HL-60 (cell line): ENCODE results near the gene MRGPRG.

Experiments
- DNase-seq, 2 experiments: peaks; one replicate each; pipeline ENCODE4 v3.0.0-alpha.2; 2010 to 2020; ENCODE audit warnings: low read depth in 1 of 2, low spot score in 1 of 2
- H3K27ac ChIP-seq: fragments of 250-450 bp; sonication (Bioruptor Pico); replicated peaks from 2 replicates; pipeline ENCODE4 v1.5.1; 2020; ENCODE audit warnings: mild to moderate bottlenecking, moderate library complexity
- H3K27me3 ChIP-seq: fragments of 250-450 bp; sonication (Bioruptor Pico); 2 replicates; pipeline ENCODE4 v1.5.1; 2021; ENCODE audit warnings: mild to moderate bottlenecking, moderate library complexity; ENCODE audit not compliant: insufficient read depth, poor library complexity, severe bottlenecking
- H3K4me3 ChIP-seq: replicated peaks from 2 replicates; pipeline ENCODE4 v1.5.1; 2011; ENCODE audit warnings: mild to moderate bottlenecking, control low read depth, low read length; ENCODE audit not compliant: insufficient read depth
- CTCF ChIP-seq: IDR thresholded peaks from one replicate; pipeline ENCODE4 v1.5.1; 2011; ENCODE audit warnings: low read length, control low read depth, inconsistent platforms; ENCODE audit not compliant: insufficient read depth
- GABPA ChIP-seq: IDR thresholded peaks from 2 replicates; pipeline ENCODE4 v1.6.1; 2012; ENCODE audit warnings: low read depth
- POLR2AphosphoS5 ChIP-seq: IDR thresholded peaks from 2 replicates; pipeline ENCODE4 v1.6.1; 2012; ENCODE audit warnings: low read depth
- REST ChIP-seq: IDR thresholded peaks from 2 replicates; pipeline ENCODE4 v1.6.1; 2012; ENCODE audit warnings: low read depth; ENCODE audit not compliant: insufficient replicate concordance
- SPI1 ChIP-seq: IDR thresholded peaks from 2 replicates; pipeline ENCODE4 v1.6.1; 2012; ENCODE audit warnings: low read depth, mild to moderate bottlenecking, borderline replicate concordance

Gene MRGPRG

DNA sequence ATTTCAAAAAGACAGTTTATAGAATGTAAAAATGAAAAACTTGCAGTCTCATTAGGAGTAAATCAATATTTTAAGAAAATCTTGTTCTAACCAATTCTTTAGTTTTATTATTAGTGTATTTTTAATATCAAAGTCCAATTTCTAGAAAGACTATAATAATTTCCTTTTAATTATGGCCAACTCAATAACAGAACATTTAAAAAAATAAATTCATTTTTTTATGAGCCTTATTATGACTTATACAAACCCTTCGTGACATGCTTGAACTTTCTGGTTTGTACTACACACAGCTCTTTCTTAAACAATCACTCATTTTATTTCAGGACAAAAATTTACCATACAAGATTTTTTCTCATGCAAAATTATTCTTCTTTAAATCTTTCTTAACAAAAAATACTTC lies 25.3 kb upstream of the MRGPRG start:
- no peak overlapping the region for H3K4me3 ChIP-seq
- TF ChIP-seq REST, result no peak
- TF ChIP-seq POLR2AphosphoS5, result no peak
- no peak for TF ChIP-seq CTCF
- TF ChIP-seq GABPA, result no peak
- TF ChIP-seq SPI1, result no peak
- no peak for DNase-seq
- no peaks in the 10 kb centered on the region for H3K27me3 ChIP-seq
- H3K27ac ChIP-seq, result no peak overlapping the region

DNA sequence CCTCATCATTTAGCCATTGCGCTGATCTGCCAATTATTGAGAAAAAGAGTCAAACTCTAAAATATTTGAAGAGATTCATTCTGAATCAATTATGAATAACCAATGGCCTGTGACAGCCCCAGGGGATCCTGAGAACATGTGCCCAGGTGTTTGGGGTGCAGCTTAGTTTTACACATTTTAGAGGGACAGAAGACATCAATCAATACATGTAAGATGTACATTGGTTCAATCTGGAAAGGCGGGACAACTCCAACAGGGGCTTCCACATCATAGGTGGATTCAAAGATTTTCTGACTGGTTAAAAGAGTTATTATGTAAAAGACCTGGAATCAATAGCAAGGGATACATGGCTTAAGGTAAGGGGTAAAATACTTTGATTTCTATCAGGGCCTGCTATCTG lies 18.5 kb upstream of the MRGPRG start:
- TF ChIP-seq SPI1 (no peak), GABPA (no peak), REST (no peak), CTCF (no peak), POLR2AphosphoS5 (no peak)
- DNase-seq, result no peak
- H3K27me3 ChIP-seq, result peaks cover 2% of the 10 kb centered on the region
- H3K27ac ChIP-seq, result no peak overlapping the region
- H3K4me3 ChIP-seq, result no peak overlapping the region

DNA sequence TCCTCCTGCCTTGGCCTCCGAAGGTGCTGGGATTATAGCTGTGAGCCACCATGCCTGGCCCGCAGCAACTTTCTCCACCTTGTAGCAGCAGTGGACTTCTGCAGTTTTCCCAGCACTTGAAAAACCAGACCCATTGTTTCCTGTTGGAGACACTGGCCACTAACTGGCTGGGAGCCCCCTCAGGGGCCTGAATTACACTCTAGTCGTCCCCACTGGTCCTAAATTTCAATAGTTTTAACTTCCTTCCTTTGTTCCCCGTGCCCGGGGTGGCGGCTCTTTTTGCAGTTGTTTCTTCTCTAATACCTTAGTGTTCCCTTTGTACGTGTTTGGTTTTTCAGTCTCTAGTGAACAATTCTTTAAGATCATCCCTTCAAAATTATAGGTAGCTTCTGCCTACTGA lies 16.2 kb upstream of the MRGPRG start:
- peaks cover 2% of the 10 kb centered on the region for H3K27me3 ChIP-seq
- no peak for DNase-seq
- no peak overlapping the region for H3K4me3 ChIP-seq
- no peak for TF ChIP-seq SPI1
- TF ChIP-seq REST, result no peak
- no peak for TF ChIP-seq CTCF
- H3K27ac ChIP-seq, result no peak overlapping the region
